IPS-18c (cell line): ENCODE data around the gene YWHAE.
A peak's percentile ranks its signal among the peaks of the same experiment; 100 is the strongest.
"Not testable (repeated sequence)": the region's sequence is repeated elsewhere in the genome, so short reads cannot be mapped to it uniquely, and the experiment has no call there.

Experiments used
- H3K4me3 ChIP-seq: 2 replicates; pipeline ENCODE4 v1.7.0; 2013; ENCODE audit warnings: low read depth, mild to moderate bottlenecking, low read length, moderate library complexity; ENCODE audit not compliant: insufficient read depth
- H3K9me3 ChIP-seq: one replicate; pipeline ENCODE4 v1.6.1; 2013; ENCODE audit warnings: mild to moderate bottlenecking, low read length, moderate library complexity; ENCODE audit not compliant: control insufficient read depth, insufficient read depth

YWHAE gene

DNA sequence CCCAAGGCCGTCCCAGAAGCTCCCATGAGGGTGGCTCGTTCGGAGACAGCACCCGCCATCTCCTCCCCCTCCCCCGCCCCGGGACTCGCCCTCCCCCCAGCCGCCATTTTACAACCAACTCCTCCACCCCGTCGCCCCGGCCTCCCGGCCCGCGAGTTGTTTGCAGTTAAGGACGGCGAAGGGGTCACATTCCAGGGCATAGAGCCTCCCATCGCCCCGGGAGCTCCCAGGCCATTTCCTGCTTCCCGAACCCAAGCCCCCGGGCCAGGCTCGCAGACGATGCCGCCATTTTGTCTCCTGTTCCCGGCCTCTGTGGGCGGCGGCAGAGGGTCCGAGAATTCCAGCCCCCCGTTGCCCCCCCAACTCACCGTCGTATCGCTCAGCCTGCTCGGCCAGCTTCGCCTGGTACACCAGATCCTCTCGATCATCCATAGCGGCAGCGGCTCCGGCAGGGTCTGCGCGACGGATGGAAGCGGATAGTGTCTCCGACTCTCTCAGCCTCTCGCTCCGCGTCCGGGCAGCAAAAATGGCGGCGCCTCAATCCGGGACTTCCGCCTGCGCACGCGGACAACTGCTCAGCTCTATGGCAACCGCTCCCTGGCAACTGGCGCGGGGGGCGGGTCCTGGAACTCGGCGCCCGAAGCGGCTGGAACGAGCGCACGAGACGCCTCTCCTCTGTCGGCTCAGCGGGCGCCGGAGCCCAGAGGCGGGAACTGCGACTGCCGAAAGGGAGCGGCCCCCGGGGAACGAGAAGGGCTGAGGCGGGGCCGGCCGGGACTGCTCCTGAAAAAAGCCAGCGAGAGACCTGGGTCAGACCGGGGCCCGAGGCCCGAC lies at the start of gene YWHAE:
YWHAE (minus strand) TSS at position 544 of the 834 bp plus-strand sequence; CDS start at position 432, 112 bp downstream.
- H3K9me3 ChIP-seq: peaks cover 3% of the 10 kb centered on the region
- H3K4me3 ChIP-seq: peak within 1 kb of the TSS; percentile 93

DNA sequence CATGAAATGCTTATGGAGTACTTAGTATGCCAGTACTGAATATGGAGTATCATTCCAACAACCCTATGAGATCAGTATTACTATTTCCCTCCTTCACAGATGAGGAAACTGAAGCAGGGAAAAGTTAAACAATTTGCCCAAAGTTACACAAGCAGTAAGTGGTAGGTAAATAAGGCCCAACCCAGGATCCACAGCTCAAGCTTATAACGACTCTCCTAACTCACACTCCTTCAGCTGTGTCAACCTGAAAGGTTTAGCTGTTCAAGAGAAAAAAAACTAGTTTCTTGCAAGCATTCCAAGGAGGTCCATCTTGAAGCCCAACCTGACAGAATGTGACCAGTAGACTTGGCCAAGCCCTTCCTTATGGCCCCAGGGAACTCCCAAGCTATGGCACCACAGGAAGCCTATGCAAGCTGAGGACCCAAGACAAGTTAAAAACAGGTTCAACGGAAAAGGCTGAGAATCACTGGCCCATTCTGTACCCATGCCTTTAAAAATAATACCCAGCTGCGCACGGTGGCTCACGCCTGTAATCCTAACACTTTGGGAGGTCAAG lies 49.5 kb upstream of the YWHAE start:
- Histone ChIP-seq H3K4me3 (no peak overlapping the region), H3K9me3 (no peaks in the 10 kb centered on the region)

DNA sequence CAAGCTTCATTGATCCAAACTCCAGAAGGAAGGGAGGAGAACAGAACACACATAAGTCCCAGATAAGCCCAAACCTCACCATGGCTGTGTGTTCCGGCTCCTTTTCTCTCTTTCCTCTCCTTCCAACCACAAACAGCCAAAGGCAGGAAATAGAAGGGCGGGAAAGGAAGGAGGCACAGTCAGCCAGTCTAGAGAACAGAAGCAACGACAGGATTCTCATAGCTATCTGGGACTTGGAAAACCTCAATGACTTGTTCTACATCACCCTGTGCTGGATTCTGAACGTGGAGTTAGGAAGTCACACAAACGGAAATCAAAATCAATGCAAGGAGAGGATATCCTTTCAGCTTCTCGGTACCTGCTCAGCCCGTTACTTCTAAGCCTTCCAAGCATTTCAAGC lies 47.0 kb upstream of the YWHAE start:
- Histone ChIP-seq H3K9me3 (no peaks in the 10 kb centered on the region), H3K4me3 (no peak overlapping the region)

DNA sequence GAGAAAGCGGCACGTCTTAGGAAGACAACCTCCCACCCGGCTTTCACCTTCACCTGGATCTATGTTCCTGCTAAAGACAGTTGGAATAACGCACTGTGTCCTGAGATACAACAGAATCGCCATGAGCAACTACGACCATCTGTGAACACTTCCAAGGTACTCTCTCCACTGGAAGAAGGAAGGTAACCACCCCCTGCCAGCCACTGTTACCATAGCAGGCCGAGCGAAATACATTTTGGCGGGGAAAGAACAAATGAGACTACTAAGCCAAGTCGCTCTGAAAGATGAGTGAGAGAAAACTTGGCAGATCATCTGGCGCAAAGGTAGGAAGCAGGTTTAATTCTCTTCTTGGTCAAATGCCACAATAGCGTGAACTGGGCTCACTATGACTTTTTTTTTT lies 46.2 kb upstream of the YWHAE start:
- no peaks in the 10 kb centered on the region for H3K9me3 ChIP-seq

GRCh38 chr17:1445695-1446094 lies 45.7 kb upstream of the YWHAE start:
- H3K4me3 ChIP-seq, H3K9me3 ChIP-seq: not testable (repeated sequence)

More for the DNA sequence above, 46.2 kb upstream of the YWHAE start:
- H3K4me3 ChIP-seq: no peak overlapping the region

- H3K4me3 ChIP-seq, H3K9me3 ChIP-seq: not testable (repeated sequence)
These were observed 42.7 kb upstream of the YWHAE start for GRCh38 chr17:1442721-1443120.

- H3K9me3 ChIP-seq: no peaks in the 10 kb centered on the region
- no peak overlapping the region for H3K4me3 ChIP-seq
These were observed 42.2 kb upstream of the YWHAE start for GRCh38 chr17:1442187-1442586.

DNA sequence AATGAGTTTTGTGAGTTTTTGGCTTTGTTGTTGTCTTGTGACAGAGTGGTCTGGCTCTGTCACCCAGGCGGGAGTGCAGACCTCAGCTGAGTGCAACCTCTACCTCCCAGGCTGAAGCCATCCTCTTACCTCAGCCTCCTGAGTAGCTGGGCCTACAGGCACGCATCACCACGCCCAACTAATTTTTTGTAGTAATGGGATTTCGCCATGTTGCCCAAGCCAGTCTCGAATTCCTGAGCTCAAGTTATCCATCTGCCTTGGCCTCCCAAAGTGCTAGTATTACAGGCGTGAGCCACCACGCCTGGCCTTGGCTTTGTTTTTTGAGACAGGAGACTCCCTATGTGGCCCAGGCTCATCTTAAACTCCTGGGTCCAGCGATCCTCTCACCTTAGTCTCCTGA lies 40.9 kb upstream of the YWHAE start:
- no peak overlapping the region for H3K4me3 ChIP-seq
- H3K9me3 ChIP-seq: no peaks in the 10 kb centered on the region

GRCh38 chr17:1438593-1439083 lies 38.6 kb upstream of the YWHAE start:
- Histone ChIP-seq H3K9me3 (no peaks in the 10 kb centered on the region), H3K4me3 (no peak overlapping the region)

DNA sequence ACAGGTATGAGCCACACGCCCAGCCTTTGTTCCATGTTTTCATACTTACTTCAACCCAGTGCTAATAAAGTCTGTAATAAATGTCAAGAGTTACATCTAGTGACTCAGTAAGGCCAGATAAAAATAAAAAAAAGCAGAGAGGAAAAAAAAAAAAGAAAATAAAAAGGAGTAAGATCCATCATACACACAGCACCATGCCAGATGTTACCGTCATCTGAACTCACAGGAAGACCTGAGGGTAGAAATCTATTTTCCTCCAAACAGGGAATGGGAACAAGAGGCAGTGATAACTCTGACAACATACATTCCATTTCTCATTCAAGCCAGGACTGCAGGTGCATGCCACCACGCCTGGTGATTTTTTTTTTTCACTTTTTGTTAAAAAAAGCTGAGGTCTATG lies 35.3 kb upstream of the YWHAE start:
- no peak overlapping the region for H3K4me3 ChIP-seq
- no peaks in the 10 kb centered on the region for H3K9me3 ChIP-seq

DNA sequence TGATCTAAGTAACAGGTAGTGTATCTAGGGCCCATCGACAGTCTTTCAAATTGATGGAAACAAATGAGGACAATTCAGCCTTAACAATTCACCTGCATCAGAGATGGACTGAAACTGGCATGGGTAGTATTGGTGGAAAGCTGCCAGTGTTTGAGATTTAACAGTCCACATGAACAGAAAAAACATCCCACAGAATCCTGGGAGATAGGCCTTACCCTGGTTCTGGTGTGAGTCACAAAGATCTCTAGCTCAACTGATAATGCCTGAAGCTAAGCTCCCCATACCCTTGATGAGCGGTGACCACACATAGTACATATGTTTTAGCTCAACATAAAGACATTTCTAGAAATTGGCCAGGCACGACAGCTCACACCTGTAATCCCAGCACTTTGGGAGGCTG lies 34.1 kb upstream of the YWHAE start:
- no peaks in the 10 kb centered on the region for H3K9me3 ChIP-seq
- H3K4me3 ChIP-seq: no peak overlapping the region

DNA sequence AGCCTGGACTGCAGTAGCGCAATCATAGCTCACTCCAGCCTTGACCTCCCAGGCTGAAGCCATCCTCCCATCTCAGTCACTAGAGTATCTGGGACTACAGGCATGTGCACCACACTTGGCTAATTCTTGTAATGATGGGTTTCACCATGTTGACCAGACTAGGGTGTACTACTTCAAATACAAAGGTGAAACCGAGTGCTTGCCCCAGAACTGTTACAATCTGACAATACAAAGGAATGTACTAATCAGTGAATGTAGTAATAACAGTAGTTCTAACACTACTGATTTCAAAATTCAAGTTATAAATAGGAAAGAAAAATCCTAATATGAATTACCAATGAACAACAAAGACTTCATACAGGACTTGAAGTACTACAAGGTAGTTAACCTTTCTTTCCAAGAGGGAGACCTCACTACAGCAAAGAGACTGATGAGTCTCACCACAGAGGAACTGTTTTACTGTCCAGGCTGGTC lies 31.6 kb upstream of the YWHAE start:
- H3K9me3 ChIP-seq: no peaks in the 10 kb centered on the region
- H3K4me3 ChIP-seq: no peak overlapping the region

DNA sequence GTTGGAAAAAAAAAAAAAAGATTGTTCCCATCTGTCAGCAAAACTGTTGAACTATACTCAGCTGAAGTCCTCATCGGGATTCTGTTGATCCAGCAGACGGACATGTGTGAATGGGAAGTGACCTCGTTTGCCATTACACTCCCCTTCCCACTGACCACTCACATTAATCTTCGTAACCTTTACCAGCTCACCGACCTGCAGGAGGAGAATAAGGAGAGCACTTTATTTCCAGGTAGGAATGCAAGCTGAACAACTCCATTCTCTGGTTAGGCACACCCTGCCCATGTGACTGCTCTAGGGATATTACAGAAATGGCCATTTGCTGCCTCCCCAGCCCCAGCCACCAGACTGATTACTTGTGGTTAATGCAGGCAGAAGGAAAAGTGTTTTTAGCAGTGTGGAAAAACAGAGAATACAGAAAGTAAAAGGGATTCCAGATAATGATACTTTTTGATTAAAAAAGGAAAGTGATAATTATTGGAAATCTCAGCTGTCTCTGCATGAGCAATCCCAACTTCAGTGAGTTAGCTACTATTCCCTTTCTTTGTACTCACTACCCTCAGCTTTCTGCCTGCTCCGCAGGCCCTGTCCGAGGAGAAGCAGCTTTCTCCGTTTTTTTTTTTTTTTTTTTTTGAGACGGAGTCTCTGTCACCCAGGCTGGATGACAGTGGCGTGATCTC lies 23.6 kb upstream of the YWHAE start:
- H3K4me3 ChIP-seq: no peak overlapping the region

DNA sequence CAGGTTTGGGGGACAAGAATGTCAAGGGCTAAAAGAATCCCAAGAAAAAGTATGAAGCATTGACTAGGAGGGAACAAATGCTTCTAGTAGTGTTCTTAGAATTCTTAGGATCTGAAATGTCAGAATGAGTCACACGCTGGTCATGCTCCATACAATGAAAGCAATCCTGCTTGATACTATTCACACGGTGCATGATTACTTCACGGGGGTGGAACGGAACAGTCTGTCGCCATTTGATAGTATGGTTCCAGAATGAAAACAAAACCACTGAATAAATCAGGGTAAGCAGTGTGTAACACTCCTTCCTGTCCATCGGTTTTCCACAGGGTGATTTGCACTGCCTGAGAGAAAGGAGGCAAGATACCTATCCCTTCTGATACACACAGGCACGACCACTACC lies 22.9 kb upstream of the YWHAE start:
- no peaks in the 10 kb centered on the region for H3K9me3 ChIP-seq
- no peak overlapping the region for H3K4me3 ChIP-seq

More for the DNA sequence above, 23.6 kb upstream of the YWHAE start:
- no peaks in the 10 kb centered on the region for H3K9me3 ChIP-seq

DNA sequence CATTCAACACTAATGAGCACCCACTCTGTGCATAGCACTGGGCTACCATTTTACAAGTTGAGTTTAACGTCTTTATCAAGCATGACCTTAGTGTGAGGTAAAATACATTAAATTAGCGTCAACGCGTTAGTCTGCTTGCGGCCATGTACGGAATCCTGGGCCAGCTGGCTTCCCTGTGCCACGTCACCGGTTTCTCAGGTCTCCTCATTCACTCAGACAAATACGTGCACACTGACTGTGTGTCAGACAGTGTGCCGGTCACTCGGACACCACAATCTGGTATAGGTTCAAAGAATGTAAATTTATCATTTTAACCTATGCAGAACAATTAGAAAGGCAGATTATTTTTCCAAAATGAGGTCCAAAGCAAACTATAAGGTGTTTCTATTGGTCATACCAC lies 21.4 kb upstream of the YWHAE start:
- Histone ChIP-seq H3K4me3 (no peak overlapping the region), H3K9me3 (no peaks in the 10 kb centered on the region)

DNA sequence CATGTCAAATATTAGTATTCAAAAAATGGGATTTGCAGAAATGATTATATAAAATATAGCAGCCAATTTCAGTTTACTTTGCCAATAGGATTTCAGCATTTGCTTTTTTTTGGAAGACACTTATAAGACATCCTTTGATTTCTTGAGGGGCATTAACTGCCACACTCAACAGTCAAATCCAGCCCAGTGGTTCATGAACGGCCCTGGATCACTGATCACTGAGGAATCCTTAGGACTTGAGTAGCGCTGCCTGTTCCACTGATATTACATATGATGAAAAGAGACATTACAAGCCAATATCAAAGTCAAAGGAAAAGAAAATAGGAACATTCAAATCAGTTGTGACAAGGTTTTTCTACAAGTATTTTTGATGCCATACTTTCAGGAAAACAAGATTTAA lies 21.0 kb upstream of the YWHAE start:
- no peak overlapping the region for H3K4me3 ChIP-seq
- no peaks in the 10 kb centered on the region for H3K9me3 ChIP-seq

GRCh38 chr17:1420163-1420562 lies 20.1 kb upstream of the YWHAE start:
- Histone ChIP-seq H3K9me3 (no peaks in the 10 kb centered on the region), H3K4me3 (no peak overlapping the region)

DNA sequence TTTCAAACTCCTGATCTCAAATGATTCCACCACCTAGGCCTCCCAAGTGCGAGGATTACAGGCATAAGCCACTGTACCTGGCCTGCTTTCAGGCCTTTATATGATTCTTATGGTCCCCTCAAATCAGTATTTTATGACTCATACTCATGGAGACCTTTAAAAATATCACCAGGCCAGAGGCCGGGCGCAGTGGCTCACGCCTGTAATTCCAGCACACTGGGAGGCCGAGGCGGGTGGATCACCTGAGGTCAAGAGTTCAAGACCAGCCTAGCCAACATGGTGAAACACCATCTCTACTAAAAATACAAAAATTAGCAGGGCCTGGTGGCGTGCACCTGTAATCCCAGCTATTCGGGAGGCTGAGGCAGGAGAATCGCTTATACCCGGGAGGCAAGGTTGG lies 18.5 kb upstream of the YWHAE start:
- H3K4me3 ChIP-seq: not testable (repeated sequence)

More for the DNA sequence above, 18.5 kb upstream of the YWHAE start:
- H3K9me3 ChIP-seq: not testable (repeated sequence)
